ENCODE results near the gene KCMF1. TPM values are rescaled to one million over a fixed set of nuclear protein-coding genes. Genes with fewer than 3 reads are reported as not detected.

The KCMF1 gene
- total and polyA plus RNA-seq, 9 of the 15 experiments (the other 6 are each of a cell fraction or from before 2014, with no cell fraction given): 6.8 to 88.2 (median 46.5) TPM

- Histone ChIP-seq H3K4me1 (replicated peaks in 1 of 2; ENCODE audit: control insufficient read depth in 2 of 2, insufficient read depth in 2 of 2, low read length in 2 of 2) (peaks cover 4 to 15% of the 10 kb centered on the region in 2 experiments), H3K9me1 (ENCODE audit: control insufficient read depth, insufficient read depth, low read length) (no peaks in the 10 kb centered on the region), H3K9ac (ENCODE audit: insufficient read depth in 1 of 2, low read depth in 2 of 2, low read length in 2 of 2) (no peak overlapping the region), H3K79me2 (ENCODE audit: control insufficient read depth, insufficient read depth, low read length) (peaks cover 78% of the 10 kb centered on the region), H4K20me1 (replicated peaks; ENCODE audit: control insufficient read depth, insufficient read depth, low read length) (peaks cover 25% of the 10 kb centered on the region), H3K9me3 (replicated peaks; ENCODE audit: control insufficient read depth, insufficient read depth, low read depth, low read length) (no peaks in the 10 kb centered on the region), H3K4me2 (ENCODE audit: insufficient read depth, low read length) (no peak overlapping the region), H2AFZ (ENCODE audit: low read depth, low read length) (no peak overlapping the region), H3K36me3 (ENCODE audit: control insufficient read depth, insufficient read depth, low read length) (peaks cover 12% of the 10 kb centered on the region; the same call in 2 of the 3 replicates), H3K27ac (ENCODE audit: extremely low read depth, low read depth, low read length) (no peak overlapping the region), H3K4me3 (no peak overlapping the region), H3K27me3 (ENCODE audit: control insufficient read depth in 2 of 2, insufficient read depth in 2 of 2, low read length in 2 of 2) (no peaks in the 10 kb centered on the region)
- ATAC-seq (peak; percentile 43), FAIRE-seq (peak; percentile 60), DNase-seq (ENCODE audit: extremely low read depth in 1 of 4, low spot score in 3 of 4) (peak in 1 of 4 experiments; percentile 30)
- in situ Hi-C loops (cut with MboI) (no loop called here), intact Hi-C loops (cut with micrococcal nuclease) (loop anchor here (5.0 kb wide), 1 partner anchor 40 kb away; the partner anchor contains the start of gene KCMF1)
- ChIA-PET CTCF (ENCODE audit: low intra/inter-chr PET ratio) (interaction anchor here (0.6 to 2.0 kb wide), 2 partner anchors 86 to 129 kb away, joined by 3 to 8 read pairs; no protein-coding TSS in a partner anchor), POLR2A (interaction anchor here (0.6 to 0.7 kb wide), 2 partner anchors 156 to 217 kb away, joined by 3 read pairs; no protein-coding TSS in a partner anchor)
- 13% methylated on average over 4 of the region's 4 CpGs for WGBS (ENCODE audit: insufficient coverage, low coverage, missing lambda C conversion rate)
- TF ChIP-seq PHB2 (IDR thresholded peaks at IDR 0.05; ENCODE audit: low read depth) (no peak), RCOR1 (IDR thresholded peaks at IDR 0.05; ENCODE audit: borderline replicate concordance in 1 of 2, low read depth in 2 of 2, low read length in 2 of 2) (peak in 1 of 2 experiments; percentile 63; a peak in 1 of 4 replicates), HNRNPH1 (optimal IDR thresholded peaks at IDR 0.05; ENCODE audit: low read depth, low read length) (no peak), ARID1B (IDR thresholded peaks at IDR 0.05) (peak; percentile 39; the same call in 1 of the 2 replicates), ADNP (tag; IDR thresholded peaks at IDR 0.05) (no peak), BHLHE40 (IDR thresholded peaks at IDR 0.05; ENCODE audit: low read length) (peak; percentile 15; the same call in 1 of the 2 replicates), TCF3 (CRISPR knock-in tag; IDR thresholded peaks at IDR 0.05) (peak; percentile 65), TRIM28 (IDR thresholded peaks at IDR 0.05) (no peak), MEIS2 (IDR thresholded peaks at IDR 0.05; ENCODE audit: partially characterized antibody) (peak; percentile 37), CBFA2T3 (IDR thresholded peaks at IDR 0.05) (peak; percentile 63), NONO (IDR thresholded peaks at IDR 0.05; ENCODE audit: low read depth in 2 of 2, low read length in 1 of 2) (no peak), TEAD4 (IDR thresholded peaks at IDR 0.05; ENCODE audit: low read length) (peak; percentile 34; the same call in 1 of the 2 replicates), TEAD4 (CRISPR knock-in tag; IDR thresholded peaks at IDR 0.05; ENCODE audit: borderline replicate concordance) (no peak), KDM1A (IDR thresholded peaks at IDR 0.05) (peak; percentile 30 to 51; a peak in 3 of 4 replicates), HMBOX1 (IDR thresholded peaks at IDR 0.05) (peak; percentile 76), EP300 (IDR thresholded peaks at IDR 0.05; ENCODE audit: low read length) (no peak)
- BruUV-seq (replicated peaks): no TSS peak
Observed at GRCh38 chr2:85012431-85012830, 41.5 kb downstream of the KCMF1 start.

Measured in K562 (cell line).